Astrocyte of the cerebellum (primary cell): ENCODE measurements around the gene DSP.

Source experiments
- DNase-seq: peaks from one replicate; pipeline ENCODE4 v3.0.0-alpha.2; 2011; ENCODE audit warnings: low read depth
- H3K4me3 ChIP-seq: 2 replicates; pipeline ENCODE4 v1.5.1; 2011; ENCODE audit warnings: mild to moderate bottlenecking, low read depth, low read length, moderate library complexity
- CTCF ChIP-seq: IDR thresholded peaks from 2 replicates; pipeline ENCODE4 v1.5.1; 2012; ENCODE audit warnings: low read length, low read depth, moderate library complexity, mild to moderate bottlenecking; ENCODE audit errors: missing control alignments
- in situ Hi-C: cut with HindIII; loops from 2 replicates; pipeline ENCODE4 v1.10.0; 2017; ENCODE audit warnings: low sequenced_read_pairs

The DSP gene

GRCh38 chr6:7555671-7556070 is 14.2 kb downstream of the DSP start:
- no peak for DNase-seq
- in situ Hi-C loops: no loop called here
- no peak for TF ChIP-seq CTCF
- H3K4me3 ChIP-seq: no peak overlapping the region

GRCh38 chr6:7556394-7557106 is 15.1 kb downstream of the DSP start:
- no peak for TF ChIP-seq CTCF
- DNase-seq: no peak
- no peak overlapping the region for H3K4me3 ChIP-seq
- in situ Hi-C loops: no loop called here

- in situ Hi-C loops: no loop called here
- H3K4me3 ChIP-seq: no peak overlapping the region
- TF ChIP-seq CTCF: no peak
- no peak for DNase-seq
Measured at GRCh38 chr6:7557652-7558051, 16.2 kb downstream of the DSP start.

GRCh38 chr6:7558781-7559180 is 17.3 kb downstream of the DSP start:
- in situ Hi-C loops: no loop called here
- no peak for DNase-seq
- no peak for TF ChIP-seq CTCF
- no peak overlapping the region for H3K4me3 ChIP-seq

- DNase-seq: no peak
- no peak overlapping the region for H3K4me3 ChIP-seq
- in situ Hi-C loops: no loop called here
- TF ChIP-seq CTCF: no peak
Measured at GRCh38 chr6:7559196-7559595, 17.7 kb downstream of the DSP start.

GRCh38 chr6:7559651-7560385 is 18.3 kb downstream of the DSP start:
- DNase-seq: no peak
- in situ Hi-C loops: no loop called here
- H3K4me3 ChIP-seq: no peak overlapping the region
- TF ChIP-seq CTCF: no peak
